ENCODE measurements around the gene C1orf21. TPM values are rescaled to one million over a fixed set of nuclear protein-coding genes. Genes with fewer than 3 reads are reported as not detected.

Gene C1orf21
- total and polyA plus RNA-seq, 12 donors, result 20.6 to 76.7 (median 67.5) TPM

GRCh38 chr1:184425449-184426277 lies 38.8 kb downstream of the C1orf21 start:
- TF ChIP-seq CTCF (IDR thresholded peaks at IDR 0.05), result no peak
- peaks cover 8 to 74% (median 30%) of the 10 kb centered on the region in 9 donors for H3K4me1 ChIP-seq
- no peak overlapping the region for H3K27ac ChIP-seq
- 77 to 84% methylated on average over 7 of the region's 7 CpGs for WGBS, 2 donors
- DNase-seq (no peak), ATAC-seq (peak in 2 of 8 donors; percentile 43 to 47)
- no peaks in the 10 kb centered on the region for H3K27me3 ChIP-seq
- H3K4me3 ChIP-seq, result no peak overlapping the region
- intact Hi-C loops (cut with DNase I), result no loop called here
- peaks cover 0 to 3% (median 0%) of the 10 kb centered on the region in 11 donors for H3K9me3 ChIP-seq
- peaks cover 0 to 5% (median 0%) of the 10 kb centered on the region in 9 donors for H3K36me3 ChIP-seq

GRCh38 chr1:184426278-184426674 lies 39.4 kb downstream of the C1orf21 start:
- Histone ChIP-seq H3K27me3 (no peaks in the 10 kb centered on the region), H3K4me1 (peaks cover 8 to 67% (median 24%) of the 10 kb centered on the region in 9 donors), H3K36me3 (peaks cover 0 to 6% (median 0%) of the 10 kb centered on the region in 9 donors), H3K9me3 (peaks cover 0 to 9% (median 0%) of the 10 kb centered on the region in 11 donors), H3K4me3 (no peak overlapping the region), H3K27ac (no peak overlapping the region)
- TF ChIP-seq CTCF (IDR thresholded peaks at IDR 0.05), result no peak
- no peak for ATAC-seq
- DNase-seq, result no peak
- intact Hi-C loops (cut with DNase I), result no loop called here
- WGBS, 2 donors, result 95 to 96% methylated on average over 7 of the region's 7 CpGs

GRCh38 chr1:184427722-184428121 lies 40.9 kb downstream of the C1orf21 start:
- H3K4me1 ChIP-seq, result peaks cover 8 to 53% (median 20%) of the 10 kb centered on the region in 9 donors
- no peak for TF ChIP-seq CTCF (IDR thresholded peaks at IDR 0.05)
- H3K4me3 ChIP-seq, result no peak overlapping the region
- no peak for ATAC-seq
- 89 to 94% methylated on average over 2 of the region's 2 CpGs for WGBS, 2 donors
- intact Hi-C loops (cut with DNase I), result no loop called here
- peaks cover 0 to 8% (median 0%) of the 10 kb centered on the region in 9 donors for H3K36me3 ChIP-seq
- peaks cover 0 to 10% (median 0%) of the 10 kb centered on the region in 11 donors for H3K9me3 ChIP-seq
- no peak for DNase-seq
- H3K27ac ChIP-seq, result no peak overlapping the region
- no peaks in the 10 kb centered on the region for H3K27me3 ChIP-seq

GRCh38 chr1:184428604-184429003 lies 41.8 kb downstream of the C1orf21 start:
- TF ChIP-seq CTCF (IDR thresholded peaks at IDR 0.05), result no peak
- no peak for ATAC-seq
- Histone ChIP-seq H3K4me3 (no peak overlapping the region), H3K4me1 (peaks cover 8 to 48% (median 22%) of the 10 kb centered on the region in 9 donors), H3K27me3 (no peaks in the 10 kb centered on the region), H3K27ac (no peak overlapping the region), H3K36me3 (peaks cover 0 to 8% (median 0%) of the 10 kb centered on the region in 9 donors), H3K9me3 (peaks cover 0 to 10% (median 0%) of the 10 kb centered on the region in 11 donors)
- no peak for DNase-seq
- intact Hi-C loops (cut with DNase I), result no loop called here

All from heart right ventricle (tissue), 16 donors.